Measurements from ENCODE around the gene SLC30A2. TPM values are rescaled to one million over a fixed set of nuclear protein-coding genes. Genes with fewer than 3 reads are reported as not detected.

SLC30A2 gene
- total RNA-seq, 1 experiment from 2014 or later, result not detected

- Histone ChIP-seq H2AFZ (ENCODE audit: low read depth, low read length, poor library complexity, severe bottlenecking) (peak overlapping the region; percentile 17), H4K20me1 (ENCODE audit: insufficient read depth) (no peaks in the 10 kb centered on the region), H3K27me3 (ENCODE audit: insufficient read depth, low read length) (no peaks in the 10 kb centered on the region), H3K27ac (ENCODE audit: low read depth, low read length) (no peak overlapping the region), H3K4me3 (replicated peaks in 1 of 2; ENCODE audit: low read depth in 1 of 2, low read length in 2 of 2) (no peak overlapping the region), H3K9me2 (ENCODE audit: insufficient read depth) (no peaks in the 10 kb centered on the region), H3K9me3 (ENCODE audit: control insufficient read depth in 1 of 2, insufficient read depth in 1 of 2, low read depth in 1 of 2, low read length in 2 of 2) (no peaks in the 10 kb centered on the region), H3K9ac (ENCODE audit: low read length) (no peak overlapping the region), H3K79me2 (ENCODE audit: insufficient read depth, low read length) (no peaks in the 10 kb centered on the region), H3K4me2 (ENCODE audit: low read length) (peak overlapping the region; percentile 18), H3K4me1 (ENCODE audit: control insufficient read depth in 1 of 2, insufficient read depth in 2 of 2, low read length in 2 of 2) (peaks cover 6 to 47% of the 10 kb centered on the region in 2 experiments; a peak in 3 of 4 replicates), H3K36me3 (ENCODE audit: control insufficient read depth in 1 of 2, insufficient read depth in 2 of 2, low read length in 2 of 2) (no peaks in the 10 kb centered on the region)
- intact Hi-C loops (cut with micrococcal nuclease), result no loop called here
- BruUV-seq (replicated peaks), result no TSS peak
- TF ChIP-seq ELF1 (IDR thresholded peaks at IDR 0.05; ENCODE audit: borderline replicate concordance, low read depth), result no peak
- TF ChIP-seq ZNF274 (IDR thresholded peaks at IDR 0.05; ENCODE audit: low read depth, low read length), result no peak
- ChIA-PET CTCF (no interaction called here), POLR2A (interaction anchor here (1.1 kb wide), 1 partner anchor 48 kb away, joined by 3 read pairs; no protein-coding TSS in a partner anchor), RAD21 (ENCODE audit: low non-redundant PET in 1 of 2, low total read pairs in 2 of 2, uncharacterized antibody in 2 of 2, unreplicated experiment in 2 of 2) (no interaction called here)
- ATAC-seq (peak; percentile 27; the same call in 1 of the 2 replicates), DNase-seq (ENCODE audit: low read depth, low spot score) (no peak)
Measured at GRCh38 chr1:26083208-26083607, 37.3 kb upstream of the SLC30A2 start.

GRCh38 chr1:26082020-26082350 lies 36.1 kb upstream of the SLC30A2 start:
- BruUV-seq (replicated peaks), result no TSS peak
- H3K9me3 ChIP-seq (ENCODE audit: control insufficient read depth in 1 of 2, insufficient read depth in 1 of 2, low read depth in 1 of 2, low read length in 2 of 2), result no peaks in the 10 kb centered on the region
- H3K4me1 ChIP-seq (ENCODE audit: control insufficient read depth in 1 of 2, insufficient read depth in 2 of 2, low read length in 2 of 2), result peaks cover 6 to 49% of the 10 kb centered on the region in 2 experiments; a peak in 3 of 4 replicates
- CTCF ChIA-PET, result no interaction called here
- no peak overlapping the region for H2AFZ ChIP-seq (ENCODE audit: low read depth, low read length, poor library complexity, severe bottlenecking)
- DNase-seq (ENCODE audit: low read depth, low spot score), result no peak
- H3K36me3 ChIP-seq (ENCODE audit: control insufficient read depth in 1 of 2, insufficient read depth in 2 of 2, low read length in 2 of 2), result no peaks in the 10 kb centered on the region
- no peaks in the 10 kb centered on the region for H4K20me1 ChIP-seq (ENCODE audit: insufficient read depth)
- no peaks in the 10 kb centered on the region for H3K27me3 ChIP-seq (ENCODE audit: insufficient read depth, low read length)
- no peak overlapping the region for H3K4me2 ChIP-seq (ENCODE audit: low read length)
- H3K9me2 ChIP-seq (ENCODE audit: insufficient read depth), result no peaks in the 10 kb centered on the region
- RAD21 ChIA-PET (ENCODE audit: low non-redundant PET in 1 of 2, low total read pairs in 2 of 2, uncharacterized antibody in 2 of 2, unreplicated experiment in 2 of 2), result no interaction called here
- H3K9ac ChIP-seq (ENCODE audit: low read length), result no peak overlapping the region
- H3K79me2 ChIP-seq (ENCODE audit: insufficient read depth, low read length), result no peaks in the 10 kb centered on the region
- POLR2A ChIA-PET, result no interaction called here
- ATAC-seq, result no peak
- intact Hi-C loops (cut with micrococcal nuclease), result no loop called here
- no peak overlapping the region for H3K27ac ChIP-seq (ENCODE audit: low read depth, low read length)
- H3K4me3 ChIP-seq (replicated peaks in 1 of 2; ENCODE audit: low read depth in 1 of 2, low read length in 2 of 2), result no peak overlapping the region
- TF ChIP-seq ZFX (IDR thresholded peaks at IDR 0.05), result no peak
- no peak for TF ChIP-seq REST (IDR thresholded peaks at IDR 0.05; ENCODE audit: low read depth)
- TF ChIP-seq EGR1 (IDR thresholded peaks at IDR 0.05; ENCODE audit: low read depth), result no peak
- no peak for TF ChIP-seq CTCF (IDR thresholded peaks at IDR 0.05 in 2 of 3, conservative IDR thresholded peaks at IDR 0.05 in 1 of 3; ENCODE audit: borderline replicate concordance in 1 of 3, insufficient read depth in 1 of 3, low read depth in 2 of 3, low read length in 2 of 3)
- no peak for TF ChIP-seq SP1 (IDR thresholded peaks at IDR 0.05; ENCODE audit: low read depth)
- TF ChIP-seq CEBPB (IDR thresholded peaks at IDR 0.05; ENCODE audit: low read depth), result no peak
- no peak for TF ChIP-seq TCF7L2 (IDR thresholded peaks at IDR 0.05; ENCODE audit: borderline replicate concordance, extremely low read depth, insufficient read depth, insufficient read length)
- no peak for TF ChIP-seq ELF1 (IDR thresholded peaks at IDR 0.05; ENCODE audit: borderline replicate concordance, low read depth)
- TF ChIP-seq SRF (IDR thresholded peaks at IDR 0.05; ENCODE audit: low read depth), result no peak
- TF ChIP-seq ATF3 (IDR thresholded peaks at IDR 0.05), result no peak
- no peak for TF ChIP-seq RAD21 (IDR thresholded peaks at IDR 0.05; ENCODE audit: low read depth)
- no peak for TF ChIP-seq POLR2AphosphoS5 (IDR thresholded peaks at IDR 0.05; ENCODE audit: low read depth, low read length)
- TF ChIP-seq MAX (IDR thresholded peaks at IDR 0.05), result no peak
- TF ChIP-seq FOSL1 (IDR thresholded peaks at IDR 0.05; ENCODE audit: low read depth), result no peak
- no peak for TF ChIP-seq POLR2A (IDR thresholded peaks at IDR 0.05; ENCODE audit: borderline replicate concordance, extremely low read depth, insufficient read depth, insufficient read length)
- no peak for TF ChIP-seq CBX3 (IDR thresholded peaks at IDR 0.05; ENCODE audit: low read depth)
- no peak for TF ChIP-seq JUND (IDR thresholded peaks at IDR 0.05)
